ENCODE results near the gene SORCS1.

DNA sequence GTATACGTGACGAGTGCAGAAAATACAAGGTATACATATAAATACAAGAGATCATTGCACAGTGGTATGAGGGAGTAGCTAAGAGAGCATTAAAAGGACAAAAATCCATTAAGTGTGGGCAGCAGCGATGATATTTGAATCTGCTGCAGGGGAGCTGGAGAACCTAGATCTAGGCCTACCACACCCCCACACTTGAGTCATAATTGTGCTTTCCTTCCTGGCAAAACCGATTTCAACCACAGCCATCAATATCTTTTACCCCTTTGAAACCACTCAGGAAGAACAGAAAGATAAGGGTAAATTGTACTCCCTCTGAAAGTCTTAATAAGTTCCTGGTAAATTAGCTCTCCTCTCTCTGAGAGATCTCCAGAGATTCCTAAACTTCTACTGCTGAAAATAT is 345.0 kb downstream of the SORCS1 start:
- TF ChIP-seq, protein P1, sequence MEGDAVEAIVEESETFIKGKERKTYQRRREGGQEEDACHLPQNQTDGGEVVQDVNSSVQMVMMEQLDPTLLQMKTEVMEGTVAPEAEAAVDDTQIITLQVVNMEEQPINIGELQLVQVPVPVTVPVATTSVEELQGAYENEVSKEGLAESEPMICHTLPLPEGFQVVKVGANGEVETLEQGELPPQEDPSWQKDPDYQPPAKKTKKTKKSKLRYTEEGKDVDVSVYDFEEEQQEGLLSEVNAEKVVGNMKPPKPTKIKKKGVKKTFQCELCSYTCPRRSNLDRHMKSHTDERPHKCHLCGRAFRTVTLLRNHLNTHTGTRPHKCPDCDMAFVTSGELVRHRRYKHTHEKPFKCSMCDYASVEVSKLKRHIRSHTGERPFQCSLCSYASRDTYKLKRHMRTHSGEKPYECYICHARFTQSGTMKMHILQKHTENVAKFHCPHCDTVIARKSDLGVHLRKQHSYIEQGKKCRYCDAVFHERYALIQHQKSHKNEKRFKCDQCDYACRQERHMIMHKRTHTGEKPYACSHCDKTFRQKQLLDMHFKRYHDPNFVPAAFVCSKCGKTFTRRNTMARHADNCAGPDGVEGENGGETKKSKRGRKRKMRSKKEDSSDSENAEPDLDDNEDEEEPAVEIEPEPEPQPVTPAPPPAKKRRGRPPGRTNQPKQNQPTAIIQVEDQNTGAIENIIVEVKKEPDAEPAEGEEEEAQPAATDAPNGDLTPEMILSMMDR (IDR thresholded peaks at IDR 0.05): no peak
- no peak for TF ChIP-seq POLR2A (IDR thresholded peaks at IDR 0.05)

All from ovary (tissue), 3 donors.